Midbrain (tissue), 1 donor: ENCODE data around the gene ZNF639.
"Not testable (repeated sequence)": the region's sequence is repeated elsewhere in the genome, so short reads cannot be mapped to it uniquely, and the experiment has no call there.

ENCODE experiments used
- DNase-seq: peaks from one replicate; lab custom pipeline; 2025; lab: John Stamatoyannopoulos, UW

Gene ZNF639, protein sequence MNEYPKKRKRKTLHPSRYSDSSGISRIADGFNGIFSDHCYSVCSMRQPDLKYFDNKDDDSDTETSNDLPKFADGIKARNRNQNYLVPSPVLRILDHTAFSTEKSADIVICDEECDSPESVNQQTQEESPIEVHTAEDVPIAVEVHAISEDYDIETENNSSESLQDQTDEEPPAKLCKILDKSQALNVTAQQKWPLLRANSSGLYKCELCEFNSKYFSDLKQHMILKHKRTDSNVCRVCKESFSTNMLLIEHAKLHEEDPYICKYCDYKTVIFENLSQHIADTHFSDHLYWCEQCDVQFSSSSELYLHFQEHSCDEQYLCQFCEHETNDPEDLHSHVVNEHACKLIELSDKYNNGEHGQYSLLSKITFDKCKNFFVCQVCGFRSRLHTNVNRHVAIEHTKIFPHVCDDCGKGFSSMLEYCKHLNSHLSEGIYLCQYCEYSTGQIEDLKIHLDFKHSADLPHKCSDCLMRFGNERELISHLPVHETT

DNA sequence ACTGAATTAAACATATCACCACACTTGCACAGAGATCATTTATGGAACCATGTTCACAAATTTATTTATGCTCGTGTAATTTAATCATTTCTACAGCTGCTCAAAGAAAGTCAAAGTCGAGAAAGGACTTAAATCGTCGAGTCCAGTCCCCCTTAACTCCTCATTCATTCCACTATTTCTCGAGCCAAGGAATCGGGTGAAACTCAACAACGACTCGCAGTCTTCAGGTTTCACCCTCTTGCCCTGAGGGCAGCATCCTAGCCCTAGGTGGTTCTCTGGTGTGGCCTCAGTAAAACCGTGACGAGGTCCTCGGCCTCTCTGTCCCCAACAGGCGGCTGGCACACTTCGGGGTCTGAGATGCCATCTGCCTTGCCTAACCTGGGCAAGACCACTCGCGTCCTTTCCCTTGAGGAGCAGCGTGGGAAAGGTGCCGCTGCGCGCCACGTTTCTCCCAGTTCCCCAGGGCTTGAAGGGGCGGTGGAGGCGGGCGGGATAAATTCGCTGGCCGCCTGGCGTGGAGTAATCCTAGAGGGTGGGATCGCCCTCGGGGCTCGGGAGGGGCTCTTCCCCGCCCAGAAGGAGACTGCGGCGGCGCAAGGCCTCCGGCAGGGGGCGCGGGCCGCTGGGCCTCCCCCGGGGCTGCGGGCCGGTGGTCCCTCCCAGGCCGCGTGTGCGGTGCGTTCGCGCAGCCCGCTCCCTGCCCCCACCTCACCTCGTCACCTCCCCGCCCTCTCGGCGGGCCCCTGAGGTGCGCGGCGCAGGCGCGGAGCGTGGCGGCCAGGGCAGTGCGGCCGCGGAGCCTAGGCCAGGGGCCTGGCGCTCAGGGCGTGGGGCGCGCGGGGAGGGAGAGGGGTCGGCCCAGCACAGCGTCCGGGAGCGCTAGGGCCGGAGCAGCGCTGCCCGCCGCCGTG lies at the start of gene ZNF639:
ZNF639 (plus strand) TSS at position 746 of the 911 bp plus-strand sequence. CDS start 5,263 bp downstream, outside the sequence.
- peak; percentile 81 for DNase-seq

- DNase-seq, result not testable (repeated sequence)
Observed at GRCh38 chr3:179274434-179274833, 48.4 kb upstream of the ZNF639 start.

- DNase-seq, result no peak
Observed at GRCh38 chr3:179276001-179276400, 46.8 kb upstream of the ZNF639 start.

DNA sequence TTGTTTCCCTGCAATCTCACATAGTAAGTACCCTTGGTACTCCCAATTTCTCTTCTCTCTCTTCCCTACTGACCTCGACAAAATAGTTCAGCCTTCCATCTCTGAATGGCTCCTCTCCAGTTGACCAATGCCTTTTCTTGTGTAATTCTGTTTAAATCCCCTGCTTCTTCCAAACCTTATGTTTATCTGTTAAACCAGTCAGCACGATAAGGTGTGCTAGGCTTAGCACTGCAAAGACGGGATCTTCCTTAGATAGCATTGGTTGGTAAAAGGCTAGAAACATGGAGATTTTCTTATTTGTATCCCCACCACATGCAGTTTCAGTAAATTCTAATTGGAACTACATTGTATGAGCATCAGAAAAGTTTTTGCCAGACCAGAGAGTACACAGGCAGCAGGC lies 46.1 kb upstream of the ZNF639 start:
- no peak for DNase-seq

DNA sequence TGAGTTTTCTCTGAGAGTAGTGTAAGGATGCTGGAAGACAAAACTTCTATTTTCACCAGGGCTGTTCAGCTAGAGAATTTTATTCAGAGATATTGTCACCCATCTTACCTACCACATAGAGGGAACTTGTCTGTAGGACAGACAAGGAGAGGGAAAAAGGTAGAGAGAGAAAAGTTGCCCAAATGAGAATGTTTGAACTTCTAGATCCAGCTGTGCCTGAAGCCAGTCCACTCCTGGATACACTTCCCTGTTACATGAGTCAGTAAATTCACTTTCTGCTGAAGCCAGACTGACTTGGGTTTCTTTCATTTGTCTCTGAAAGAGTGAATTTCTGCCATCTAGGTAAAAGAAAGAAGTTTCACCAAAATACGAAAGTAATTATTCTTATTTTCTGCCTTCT lies 44.7 kb upstream of the ZNF639 start:
- DNase-seq, result no peak

DNA sequence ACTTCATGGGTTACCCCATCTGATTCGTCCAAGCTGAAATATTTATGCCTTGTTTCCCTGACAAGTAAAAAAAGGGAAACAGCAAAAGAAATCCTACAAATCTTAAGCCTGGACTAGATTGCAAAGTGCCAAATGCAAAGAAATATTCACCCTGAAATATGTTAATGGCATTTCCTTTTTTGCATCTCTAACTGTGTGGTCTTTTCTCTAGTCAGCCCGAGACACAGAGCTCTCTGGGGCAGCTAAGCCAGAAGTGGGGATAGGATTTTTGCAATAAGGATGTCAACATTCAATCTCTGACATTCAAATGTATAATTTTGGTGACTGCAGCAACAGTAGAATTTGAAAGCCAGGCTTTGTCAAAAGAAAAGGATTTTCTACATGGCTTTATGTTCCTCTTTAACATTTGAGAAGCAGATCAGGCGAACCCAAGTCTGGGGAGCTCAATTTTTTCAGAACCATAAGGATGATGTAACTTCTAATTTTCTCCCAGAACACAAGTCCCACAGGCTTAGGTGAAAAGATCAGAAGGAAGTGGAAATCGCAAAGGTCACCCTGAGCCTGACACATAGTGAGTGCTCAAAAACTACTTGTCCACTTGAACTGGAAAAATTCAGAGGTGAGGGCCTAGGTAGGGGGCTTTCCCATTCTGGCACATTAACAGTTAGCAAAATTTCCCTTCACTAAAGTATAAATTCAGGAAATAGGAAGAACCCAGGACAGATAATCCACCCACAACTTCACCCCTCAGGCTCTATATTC lies 43.7 kb upstream of the ZNF639 start:
- DNase-seq, result no peak

GRCh38 chr3:179279837-179280236 lies 43.0 kb upstream of the ZNF639 start:
- DNase-seq, result no peak

GRCh38 chr3:179281825-179282224 lies 41.0 kb upstream of the ZNF639 start:
- no peak for DNase-seq

GRCh38 chr3:179286331-179286730 lies 36.5 kb upstream of the ZNF639 start:
- DNase-seq, result no peak

GRCh38 chr3:179288845-179289244 lies 34.0 kb upstream of the ZNF639 start:
- DNase-seq, result no peak

- DNase-seq, result no peak
Observed at GRCh38 chr3:179289295-179289694, 33.5 kb upstream of the ZNF639 start.

DNA sequence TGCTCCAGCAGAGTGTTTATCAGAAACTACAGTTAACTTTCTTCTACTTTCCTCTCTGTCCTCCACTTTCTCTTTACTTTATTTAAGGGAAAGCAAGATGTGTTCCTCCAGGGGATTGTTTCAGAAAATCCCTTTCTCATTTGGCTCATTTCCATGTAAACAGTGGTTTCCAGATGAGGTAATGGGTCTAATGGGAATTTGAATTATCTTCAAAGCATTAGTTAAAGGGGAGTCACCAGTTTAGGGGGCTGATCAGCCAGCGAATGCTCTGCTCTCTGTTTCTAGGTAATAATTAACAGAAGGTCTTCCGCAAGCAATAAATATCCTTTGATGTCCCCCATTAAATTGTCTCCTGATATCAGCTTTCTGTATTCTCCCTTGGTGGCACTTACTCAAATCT lies 30.4 kb upstream of the ZNF639 start:
- DNase-seq, result no peak

DNA sequence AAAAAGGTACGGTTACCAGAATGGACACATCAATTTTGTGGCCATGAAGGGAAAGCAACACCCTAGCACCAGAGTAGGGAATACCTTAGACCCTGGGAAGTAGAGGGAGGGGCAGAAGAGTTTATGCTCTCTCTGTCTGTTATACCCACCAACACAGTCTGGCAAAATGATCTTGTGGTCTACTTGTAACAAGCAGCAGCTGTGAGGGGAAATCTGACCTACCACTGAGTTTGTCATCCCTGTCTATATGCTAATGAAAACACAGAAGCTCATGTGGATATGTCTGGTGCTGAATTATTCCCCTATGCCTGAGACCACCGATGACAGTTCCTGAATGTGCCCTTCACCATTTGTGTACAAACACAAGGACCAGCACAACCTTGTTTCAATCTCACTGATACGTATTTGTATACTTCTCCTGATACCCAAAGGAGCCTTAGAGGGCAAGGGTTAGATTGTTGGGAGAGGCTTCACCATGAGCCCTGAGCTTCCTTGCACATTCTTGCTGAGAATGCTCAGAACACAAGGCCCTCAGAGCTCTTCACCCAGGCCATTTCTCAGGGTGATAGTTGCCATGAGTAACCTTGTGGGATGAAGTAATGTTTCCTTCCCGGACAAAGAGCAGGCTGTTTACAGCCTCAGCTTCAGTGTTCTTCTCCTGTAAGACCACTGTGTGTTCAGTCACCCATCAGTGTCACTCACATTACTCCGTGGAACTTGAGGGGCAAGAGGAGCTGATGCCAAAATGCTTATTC lies 24.7 kb upstream of the ZNF639 start:
- no peak for DNase-seq

DNA sequence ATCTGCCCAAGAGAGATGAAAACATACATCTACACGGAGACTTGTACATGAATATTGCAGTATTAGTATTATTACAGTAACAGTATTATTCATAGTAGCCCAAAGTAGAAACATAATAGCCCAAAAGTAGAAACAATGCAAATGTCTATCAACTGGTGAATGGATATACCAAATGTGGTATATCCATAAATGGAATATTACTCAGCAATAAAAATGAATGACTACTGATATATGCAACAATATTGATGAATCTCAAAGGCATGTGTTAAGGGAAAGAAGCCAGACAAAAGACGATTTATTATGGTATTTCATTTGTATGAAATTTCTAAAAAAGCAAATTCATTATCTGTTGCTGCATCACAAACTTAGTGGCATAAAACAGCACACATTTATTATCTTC lies 23.5 kb upstream of the ZNF639 start:
- no peak for DNase-seq

DNA sequence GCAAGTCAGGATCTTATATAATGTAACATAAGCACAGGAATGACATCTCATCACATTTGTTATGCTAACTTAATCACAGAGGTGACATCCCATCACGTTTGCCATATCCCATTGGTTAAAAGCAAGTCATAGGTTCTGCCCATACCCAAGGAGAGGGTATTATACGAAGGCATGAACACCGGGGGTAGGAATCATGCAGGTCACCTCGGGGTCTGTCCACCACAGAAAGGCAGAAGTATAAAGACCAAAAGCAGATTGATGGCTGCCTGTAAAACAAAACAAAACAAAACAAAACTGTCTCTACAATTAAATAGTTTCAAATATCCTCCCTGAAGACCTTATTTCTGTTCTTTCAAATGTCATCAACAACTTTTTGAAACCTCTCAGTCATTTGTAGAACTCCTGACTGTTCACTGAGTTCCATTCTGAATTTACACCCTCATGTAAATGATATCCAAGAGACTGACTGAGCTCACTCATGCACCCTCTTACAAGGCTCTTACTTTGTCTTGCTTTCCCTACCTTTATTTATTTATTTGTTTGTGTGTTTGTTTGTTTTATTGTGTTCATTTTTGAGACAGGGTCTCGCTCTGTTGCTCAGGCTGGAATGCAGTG lies 22.7 kb upstream of the ZNF639 start:
- DNase-seq, result no peak

- no peak for DNase-seq
Observed at GRCh38 chr3:179301645-179302044, 21.2 kb upstream of the ZNF639 start.

DNA sequence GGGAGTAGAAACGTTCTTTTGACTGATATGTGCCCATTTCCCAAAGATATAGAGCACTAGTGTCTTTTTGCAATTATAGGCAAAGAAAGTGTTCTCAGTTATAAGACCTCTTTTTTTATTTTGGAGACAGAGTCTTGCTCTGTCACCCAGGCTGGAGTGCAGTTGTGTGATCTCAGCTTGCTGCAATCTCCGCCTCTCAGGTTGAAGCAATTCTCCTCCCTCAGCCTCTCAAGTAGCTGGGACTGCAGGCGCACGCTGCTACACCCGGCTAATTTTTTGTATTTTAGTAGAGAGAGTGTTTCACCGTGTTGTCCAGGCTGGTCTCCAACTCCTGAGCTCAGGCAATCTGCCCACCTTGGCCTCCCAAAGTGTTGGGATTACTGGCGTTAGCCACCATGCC lies 20.7 kb upstream of the ZNF639 start:
- no peak for DNase-seq

DNA sequence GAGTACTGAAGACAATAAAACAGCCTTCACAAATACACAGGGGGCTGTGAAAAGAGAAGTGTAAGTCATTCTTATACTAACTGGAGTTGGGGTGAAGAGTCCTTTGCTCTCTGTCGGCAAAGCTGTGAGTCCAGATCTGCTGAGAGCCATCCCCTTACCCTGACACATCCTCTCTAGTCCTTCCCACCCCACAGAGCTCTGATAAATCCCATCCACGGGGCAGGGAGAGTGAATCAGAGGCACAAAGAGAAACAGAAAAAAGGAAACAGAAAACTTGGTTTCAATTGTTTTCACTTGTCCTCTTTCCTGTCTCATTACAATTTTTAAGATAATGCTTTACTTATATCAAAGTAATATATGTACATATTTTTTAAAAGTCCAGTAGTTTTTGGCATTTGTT lies 18.2 kb upstream of the ZNF639 start:
- no peak for DNase-seq

- DNase-seq, result not testable (repeated sequence)
Observed at GRCh38 chr3:179307362-179307761, 15.5 kb upstream of the ZNF639 start.

DNA sequence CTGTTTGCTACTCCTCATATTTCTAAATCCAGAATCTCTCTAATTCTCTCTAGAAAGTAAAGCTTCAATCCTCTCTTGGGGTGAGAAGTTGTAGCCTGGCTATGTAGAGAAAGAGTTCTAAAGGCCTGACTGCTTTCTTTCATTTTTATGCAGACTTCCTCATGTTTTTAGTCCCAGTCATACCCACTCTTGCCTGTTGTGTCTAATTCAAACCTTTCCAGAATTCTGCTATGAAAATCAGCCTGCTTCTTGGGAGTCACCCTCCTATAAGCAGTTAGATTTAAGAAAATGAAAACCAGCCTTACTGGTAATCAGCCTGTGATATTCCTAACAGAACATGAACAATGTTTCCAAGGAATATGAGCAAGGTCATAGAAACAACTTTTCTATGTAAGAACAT lies 14.8 kb upstream of the ZNF639 start:
- no peak for DNase-seq
